GM18508 (cell line): ENCODE measurements around the gene SPRTN.
"Not testable (repeated sequence)": the region's sequence is repeated elsewhere in the genome, so short reads cannot be mapped to it uniquely, and the experiment has no call there.

Experiments used
- ATAC-seq: cut with Tn5 transposase; IDR thresholded peaks from one replicate; pipeline ENCODE4 v1.9.1; 2021; ENCODE audit warnings: moderate number of reproducible peaks; ENCODE audit not compliant: insufficient read depth, unreplicated experiment

The SPRTN gene

DNA sequence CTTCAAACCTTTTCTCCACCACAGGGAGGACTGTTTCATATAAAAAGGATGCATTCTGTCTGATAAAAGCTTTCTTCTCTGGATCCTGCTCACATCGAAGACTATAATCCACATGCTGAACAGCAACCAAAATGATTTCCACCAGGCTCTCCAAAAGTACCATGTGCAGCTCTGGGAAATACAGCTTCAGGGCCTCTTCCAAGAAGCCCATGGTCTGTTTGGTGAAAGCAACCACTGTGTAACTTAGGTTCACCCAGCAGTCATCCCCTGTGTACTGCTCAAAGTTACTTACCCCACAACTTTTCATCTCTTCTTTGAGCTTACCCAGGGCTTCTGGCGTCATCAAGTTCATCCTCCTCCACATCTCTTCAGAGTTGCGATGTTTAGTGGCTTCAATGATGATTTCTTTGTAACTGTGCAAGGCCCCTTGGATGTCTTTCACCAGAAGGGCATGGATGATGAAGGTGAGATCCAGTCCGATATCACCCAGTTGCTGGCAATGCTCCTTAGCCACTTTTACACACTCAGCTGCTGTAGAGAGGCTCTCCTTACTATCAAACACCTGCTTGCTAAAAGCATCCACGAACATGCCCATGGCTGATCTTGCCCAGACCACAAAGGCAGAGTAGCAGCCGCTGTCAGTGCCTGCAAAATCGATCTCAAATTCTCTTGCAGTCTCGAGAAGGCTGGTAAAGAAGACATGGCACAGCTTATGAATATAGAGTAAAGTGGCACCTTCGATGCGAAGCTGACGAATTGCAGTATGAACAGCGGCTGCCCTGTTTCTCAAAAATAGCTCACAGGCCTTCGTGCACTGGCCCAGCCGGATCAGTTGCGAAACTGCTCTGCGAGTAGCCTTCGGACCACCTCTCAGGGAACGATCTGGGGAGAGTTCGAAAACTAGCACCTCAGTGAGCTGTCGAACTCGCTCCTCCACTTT lies 2.2 kb upstream of the SPRTN start:
- ATAC-seq, result no peak

DNA sequence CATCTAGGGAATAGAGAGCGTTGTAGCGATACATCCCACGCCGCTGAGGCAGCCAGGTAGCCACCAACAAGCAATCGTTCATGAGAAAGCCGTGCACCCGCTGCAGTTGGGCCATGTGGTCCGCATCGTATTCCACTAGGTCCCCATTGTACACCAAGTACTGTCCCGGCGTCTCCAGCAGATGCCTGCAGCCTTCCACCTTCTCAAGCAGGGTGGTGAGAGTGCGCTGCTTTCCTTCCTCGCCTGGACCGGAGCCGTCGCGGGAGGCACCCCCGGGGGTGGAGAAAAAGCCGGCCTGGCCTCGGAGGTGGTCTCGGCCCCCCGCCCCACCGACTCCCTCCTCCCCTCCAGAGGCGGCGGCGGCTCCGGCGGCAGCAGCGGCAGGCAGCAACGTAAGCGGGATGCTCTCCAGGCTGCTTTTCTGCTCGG lies 1.0 kb upstream of the SPRTN start:
- no peak for ATAC-seq

DNA sequence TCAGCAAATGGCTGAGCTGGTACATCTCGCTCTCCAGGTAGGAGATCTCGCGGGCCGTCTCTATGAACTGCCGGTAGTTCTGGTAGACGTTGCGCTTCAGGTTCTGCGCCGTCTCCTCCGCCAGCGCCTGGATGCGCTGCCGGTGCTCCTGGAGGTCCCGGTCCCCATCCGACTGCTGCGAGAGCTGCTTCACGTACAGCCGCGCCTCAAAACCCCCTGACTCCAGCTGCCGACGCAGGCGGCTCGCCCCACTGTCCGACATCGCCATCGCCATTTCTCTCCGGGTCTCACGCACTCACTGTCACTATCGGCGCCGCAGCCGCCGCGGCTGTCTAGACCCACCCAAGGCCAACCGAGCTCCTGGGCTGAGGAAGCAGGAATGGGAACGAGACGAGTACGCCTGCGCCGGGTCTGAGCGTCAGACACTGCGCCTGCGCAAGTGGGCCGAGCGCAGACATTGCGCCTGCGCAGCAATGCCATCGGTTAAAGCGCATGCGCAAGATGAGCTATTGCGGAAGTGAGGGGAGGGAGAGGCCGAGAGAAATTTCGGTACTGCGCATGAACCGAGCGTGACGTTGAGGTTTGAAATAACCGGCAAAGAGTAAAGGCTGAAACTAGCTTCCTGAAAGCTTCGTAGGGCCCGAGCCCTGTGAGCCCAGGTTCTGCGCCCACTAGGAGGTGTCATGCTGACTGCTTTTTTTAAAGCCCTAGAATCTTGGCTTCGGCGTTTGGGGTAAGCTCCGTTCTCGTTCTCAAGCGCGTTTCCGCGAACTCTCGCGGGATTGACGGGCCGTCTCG lies 422 bp upstream of the SPRTN start, which contains the start of gene EXOC8:
EXOC8 (minus strand) TSS at position 381 of the 798 bp plus-strand sequence; CDS start at position 274, 107 bp downstream.
- ATAC-seq, result peak; percentile 49

DNA sequence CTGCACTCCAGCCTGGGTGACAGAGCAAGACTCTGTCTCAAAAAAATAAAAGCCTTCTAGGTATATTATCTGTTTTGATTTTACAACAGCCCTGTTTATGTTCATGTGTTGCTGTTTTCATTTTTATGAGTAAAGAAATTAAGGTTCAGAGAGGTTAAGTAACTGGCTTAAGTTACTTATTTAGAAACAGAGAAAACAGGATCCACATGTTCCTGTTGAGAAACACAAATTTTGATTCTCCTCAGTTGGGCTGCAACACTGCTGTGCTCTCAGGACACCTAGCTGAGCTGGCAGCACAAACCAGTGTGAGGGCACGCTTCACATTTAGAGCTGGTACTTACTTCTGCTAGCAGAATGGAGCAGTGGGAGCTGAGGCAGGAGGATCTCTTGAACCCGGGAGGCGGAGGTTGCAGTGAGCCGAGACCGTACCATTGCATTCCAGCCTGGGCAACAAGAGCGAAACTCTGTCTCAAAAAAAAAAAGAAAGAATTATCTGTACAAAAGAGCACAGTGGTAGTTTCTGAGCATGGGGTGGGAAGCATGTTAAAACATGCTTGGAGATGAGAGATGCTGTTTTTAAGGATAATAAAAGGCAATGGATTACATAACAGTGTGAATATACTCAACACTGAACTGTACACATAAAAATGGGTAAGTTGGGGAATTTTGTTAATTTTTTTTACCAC lies 2.4 kb downstream of the SPRTN start:
- ATAC-seq, result no peak

DNA sequence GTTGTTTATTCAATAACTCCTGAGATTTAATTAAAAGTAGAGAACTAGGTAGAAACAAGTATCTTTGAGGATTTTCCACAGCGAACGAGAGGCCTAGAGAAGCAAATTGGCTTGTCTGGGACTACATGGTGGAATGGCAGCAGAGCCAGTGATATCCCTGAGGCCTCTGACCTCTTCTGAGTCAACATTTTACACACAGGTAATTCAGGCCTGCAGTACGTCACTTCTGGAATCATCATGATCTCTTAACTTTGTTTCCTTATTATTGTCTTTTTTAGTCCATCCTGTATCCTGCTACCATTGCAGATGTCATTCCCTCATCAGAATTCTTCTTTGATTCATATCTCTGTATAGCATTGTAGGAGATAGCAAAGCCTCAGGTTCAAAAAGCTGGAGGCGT lies 9.9 kb downstream of the SPRTN start:
- no peak for ATAC-seq

DNA sequence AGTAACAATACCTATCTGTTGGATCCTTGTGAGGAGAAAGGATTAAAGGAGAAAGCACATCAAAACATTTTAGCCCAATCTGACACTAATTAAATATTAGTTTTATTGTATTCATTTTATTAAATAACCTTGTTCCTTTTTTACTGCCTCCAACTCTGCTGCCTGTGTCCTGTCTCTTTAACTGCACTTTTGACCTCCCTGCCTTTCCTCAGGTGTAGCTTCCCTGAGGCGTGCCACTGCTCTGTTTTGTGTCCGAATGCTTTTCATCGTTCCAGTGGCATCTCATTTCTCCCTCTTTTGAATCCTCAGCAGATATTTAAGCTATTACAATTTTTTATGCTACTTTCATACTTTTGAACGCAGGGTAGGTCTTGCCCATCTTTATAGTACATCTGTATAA lies 10.3 kb downstream of the SPRTN start:
- ATAC-seq, result no peak

DNA sequence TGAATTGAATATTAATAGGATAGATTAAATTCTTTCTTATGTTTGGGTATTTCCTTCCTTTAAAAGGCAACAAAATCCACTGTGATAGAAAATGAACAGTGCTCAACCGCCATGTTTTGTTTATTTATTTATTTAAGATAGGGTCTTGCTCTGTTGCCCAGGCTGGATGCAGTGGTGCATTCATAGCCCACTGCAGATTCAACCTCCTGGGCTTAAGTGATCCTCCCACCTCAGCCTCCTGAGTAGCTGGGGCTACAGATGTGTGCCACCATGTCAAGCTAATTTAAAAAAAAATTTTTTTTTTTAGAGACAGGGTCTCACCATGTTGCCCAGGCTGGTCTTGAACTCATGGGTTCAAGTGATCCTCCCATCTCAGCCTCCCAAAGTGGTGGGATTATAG lies 10.8 kb downstream of the SPRTN start:
- not testable (repeated sequence) for ATAC-seq

DNA sequence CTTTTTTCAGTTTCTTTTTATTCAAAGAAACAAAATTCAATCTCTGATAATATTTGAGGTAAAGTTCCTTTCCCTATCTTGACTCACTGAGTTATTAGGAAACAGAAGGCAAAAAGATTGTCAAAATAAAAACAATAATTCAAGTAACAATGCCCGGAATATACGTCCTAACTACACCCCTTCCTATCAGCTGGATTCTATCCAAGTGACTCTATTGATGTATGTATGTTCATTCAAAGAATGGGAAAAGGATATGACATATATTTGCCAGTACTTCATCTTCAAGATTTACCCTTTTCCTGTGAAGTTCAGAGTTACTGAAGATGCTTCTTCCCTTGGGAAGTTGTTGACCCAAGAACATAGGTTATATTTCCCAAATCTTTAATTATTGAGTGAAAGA lies 13.7 kb downstream of the SPRTN start:
- ATAC-seq, result no peak

DNA sequence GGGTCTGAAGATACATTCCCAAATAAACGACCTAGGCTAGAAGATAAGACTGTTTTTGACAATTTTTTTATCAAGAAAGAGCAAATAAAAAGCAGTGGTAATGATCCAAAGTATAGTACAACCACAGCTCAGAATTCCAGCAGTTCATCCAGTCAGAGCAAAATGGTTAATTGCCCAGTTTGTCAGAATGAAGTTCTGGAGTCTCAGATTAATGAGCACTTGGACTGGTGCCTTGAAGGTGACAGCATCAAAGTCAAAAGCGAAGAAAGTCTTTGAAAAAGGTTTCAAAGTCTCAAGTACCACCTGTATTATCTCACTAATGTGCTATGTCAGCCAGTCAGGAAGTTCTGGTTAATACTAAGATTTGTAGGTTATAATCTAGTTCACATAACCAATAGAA lies 15.0 kb downstream of the SPRTN start:
- no peak for ATAC-seq

DNA sequence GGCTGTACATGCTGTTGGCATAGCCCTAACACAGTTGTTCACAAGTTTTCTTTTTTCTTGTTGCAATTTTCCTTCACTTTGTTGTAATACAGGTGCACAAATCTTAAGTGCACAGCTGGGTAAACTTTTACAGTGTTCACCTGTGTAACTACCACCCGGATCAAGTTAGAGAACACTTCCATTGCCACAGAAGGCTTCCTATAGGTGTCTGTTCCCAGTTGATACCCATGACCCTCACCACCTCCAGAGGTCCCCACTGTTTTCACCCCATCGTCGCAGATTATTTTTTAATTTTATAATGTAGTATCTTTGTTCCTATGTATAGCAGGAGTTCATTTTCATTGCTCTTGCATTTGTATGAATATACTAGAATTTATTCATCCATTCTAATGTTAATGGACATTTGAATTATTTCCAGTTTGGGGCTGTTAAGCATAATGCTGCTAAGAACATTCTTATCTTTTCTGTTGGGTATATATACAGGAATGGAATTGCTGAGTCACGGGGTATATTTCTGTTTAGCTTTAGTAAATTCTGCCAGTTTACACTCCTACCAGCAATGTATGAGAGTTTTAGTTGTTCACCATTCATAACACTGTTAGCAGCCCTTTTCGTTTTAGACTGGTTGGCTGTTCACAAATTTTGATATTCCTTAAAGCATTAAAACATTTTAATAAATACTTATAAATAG lies 16.4 kb downstream of the SPRTN start:
- no peak for ATAC-seq

DNA sequence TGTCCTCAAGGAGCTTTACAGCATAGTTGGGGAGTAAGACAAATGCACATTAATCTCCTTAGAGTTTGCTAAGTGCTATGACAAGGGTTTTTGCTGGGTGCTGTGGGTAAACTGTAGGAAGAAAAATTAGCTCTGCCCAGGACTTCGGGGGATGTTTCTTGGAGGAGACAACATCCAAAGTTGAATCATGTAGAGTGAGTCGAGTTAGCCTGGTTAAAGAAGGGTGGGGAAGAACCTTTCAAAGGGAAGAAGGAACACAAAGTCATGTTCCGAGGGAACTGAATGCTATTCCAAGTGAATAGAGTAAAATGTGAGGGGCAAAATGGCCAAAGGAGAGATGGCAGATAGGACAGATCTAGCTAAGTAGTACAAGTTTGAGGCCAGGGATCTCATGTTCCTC lies 17.1 kb downstream of the SPRTN start:
- ATAC-seq, result no peak

DNA sequence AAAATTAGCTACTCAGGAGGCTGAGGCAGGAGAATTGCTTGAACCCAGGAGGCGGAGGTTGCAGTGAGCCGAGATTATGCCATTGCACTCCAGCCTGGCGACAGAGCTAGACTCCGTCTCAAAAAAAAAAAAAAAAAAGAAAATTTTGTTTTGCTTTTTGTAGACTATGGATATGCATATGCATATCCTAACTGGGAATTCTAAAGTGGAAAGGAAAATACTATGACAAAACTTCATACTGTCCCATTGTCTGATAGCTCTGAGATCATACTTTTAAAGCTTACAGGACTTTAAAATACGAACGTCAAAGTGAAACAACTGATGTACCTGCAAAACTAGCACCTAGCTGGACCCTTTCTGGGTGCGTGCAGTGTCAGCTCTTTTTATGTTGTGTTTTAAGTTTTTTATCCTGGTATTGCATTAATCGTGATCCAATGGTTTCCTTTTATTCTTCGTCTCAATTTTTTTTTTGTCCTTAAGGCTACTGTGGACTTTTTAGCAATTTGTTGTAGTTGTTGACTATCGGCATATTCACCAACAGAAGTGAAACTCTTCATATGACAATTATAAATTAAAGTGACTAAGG lies 19.2 kb downstream of the SPRTN start:
- ATAC-seq, result no peak

DNA sequence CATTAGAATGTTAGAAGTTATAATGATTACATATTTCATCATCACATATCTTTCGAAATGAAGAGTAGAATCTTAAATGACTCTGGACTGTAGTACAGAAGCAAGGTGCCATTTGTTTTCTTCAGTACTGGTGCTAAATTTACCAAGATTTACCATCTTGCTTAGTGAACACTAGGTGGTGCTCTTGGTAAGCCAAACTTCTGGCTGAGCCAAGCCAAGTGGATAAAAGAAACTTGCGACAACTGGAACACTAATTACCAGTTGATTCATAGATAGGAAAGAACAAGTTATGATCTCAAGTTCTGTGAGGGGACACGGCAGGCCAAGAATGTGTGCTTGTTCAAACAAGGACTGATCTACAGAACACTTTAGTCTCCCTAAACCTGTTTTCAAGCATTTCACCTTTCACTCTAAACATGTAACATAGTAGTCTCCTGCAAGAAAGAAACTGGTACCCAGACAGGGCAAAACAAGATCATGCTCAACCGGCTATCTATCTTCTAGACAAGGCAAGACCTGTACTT lies 19.8 kb downstream of the SPRTN start:
- ATAC-seq, result no peak

DNA sequence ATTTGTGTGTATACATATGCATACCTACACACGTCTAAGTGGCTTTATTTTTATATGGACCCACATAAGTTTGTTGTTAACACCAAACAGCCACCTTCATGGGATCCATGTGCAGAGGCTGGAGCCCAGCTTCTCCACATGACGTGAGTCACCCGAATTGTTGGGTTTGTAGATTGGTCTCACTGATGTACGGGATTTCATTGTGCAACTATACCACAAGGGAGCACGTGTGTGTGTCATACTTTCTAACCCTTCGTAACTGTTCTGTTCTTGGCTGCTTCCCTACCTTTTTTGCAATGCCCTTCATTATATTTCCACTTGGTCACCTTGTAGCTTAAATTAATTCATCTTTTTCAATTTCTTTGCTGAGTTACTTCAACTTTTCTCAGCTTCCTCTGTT lies 21.0 kb downstream of the SPRTN start:
- no peak for ATAC-seq

DNA sequence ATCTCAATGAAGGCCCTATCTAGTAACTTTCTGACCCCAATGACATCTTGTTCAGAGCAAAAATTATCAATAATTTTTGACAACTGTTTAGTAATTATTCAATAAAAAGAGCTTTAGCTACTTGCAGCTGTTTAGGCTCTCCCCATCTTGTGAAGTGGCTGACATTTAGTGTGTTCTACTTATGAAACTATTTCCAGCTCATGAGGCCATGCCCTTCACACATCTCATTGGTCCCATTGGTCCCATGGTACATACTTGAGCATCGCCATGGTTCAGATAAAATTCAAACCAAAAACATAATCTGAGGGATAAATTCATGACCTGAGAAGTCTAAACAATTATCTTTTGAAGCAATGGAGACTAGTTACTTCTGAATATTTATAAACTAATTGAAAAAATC lies 24.2 kb downstream of the SPRTN start:
- ATAC-seq, result no peak

DNA sequence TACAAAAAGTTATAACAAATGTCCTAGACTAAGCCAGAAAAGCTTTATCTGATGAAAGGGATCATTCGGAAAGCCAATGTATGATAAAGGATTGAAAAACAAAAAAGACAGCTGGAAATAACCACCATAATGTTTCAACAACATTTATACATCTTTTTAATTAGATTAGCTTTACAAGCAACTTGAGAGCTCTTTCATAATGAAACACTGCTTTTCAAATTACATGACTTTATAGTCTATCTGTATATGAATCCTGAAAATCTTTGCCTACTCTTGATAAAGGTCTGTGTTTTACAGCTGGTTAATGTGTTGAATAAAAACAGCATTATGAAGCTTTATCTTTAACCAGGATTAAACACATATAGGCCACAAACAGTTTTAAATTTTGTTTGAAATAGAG lies 25.5 kb downstream of the SPRTN start:
- no peak for ATAC-seq

DNA sequence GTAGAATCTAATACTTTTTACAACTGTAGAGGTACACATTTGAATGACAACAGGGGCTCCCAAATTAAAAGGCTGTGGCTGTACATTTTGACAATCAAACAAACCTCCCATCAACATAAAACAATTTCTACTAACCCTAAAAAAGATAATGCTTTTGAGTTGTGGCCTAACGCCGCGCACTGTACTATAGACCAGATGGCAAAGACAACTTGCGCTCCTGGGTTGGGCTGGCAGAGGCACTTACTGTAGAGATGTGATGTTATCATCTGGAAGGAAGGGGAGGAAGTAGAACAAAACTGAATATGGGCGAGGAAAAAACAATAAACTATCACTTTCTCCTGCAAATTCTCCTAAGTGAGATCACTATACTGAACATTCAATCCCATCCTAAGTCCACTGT lies 26.1 kb downstream of the SPRTN start:
- ATAC-seq, result no peak

DNA sequence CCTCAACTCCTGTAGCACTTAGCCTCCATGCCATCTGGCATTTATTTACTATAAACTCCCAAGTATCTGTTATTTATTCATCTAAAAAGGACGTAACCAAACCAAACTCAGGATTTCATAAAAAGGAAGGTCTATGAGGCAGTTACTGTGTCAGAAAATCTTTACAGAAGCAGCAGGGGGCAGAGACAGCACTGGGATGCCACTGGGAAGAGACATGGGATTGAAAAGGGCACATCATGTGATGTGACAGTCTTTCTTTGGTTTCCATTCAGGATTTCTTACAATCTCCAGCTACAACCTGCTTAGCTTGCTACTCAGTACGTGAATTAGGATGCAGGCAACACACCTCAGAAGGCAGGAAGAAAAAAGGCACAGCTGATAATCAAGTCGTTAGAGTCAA lies 31.2 kb downstream of the SPRTN start:
- ATAC-seq, result no peak

DNA sequence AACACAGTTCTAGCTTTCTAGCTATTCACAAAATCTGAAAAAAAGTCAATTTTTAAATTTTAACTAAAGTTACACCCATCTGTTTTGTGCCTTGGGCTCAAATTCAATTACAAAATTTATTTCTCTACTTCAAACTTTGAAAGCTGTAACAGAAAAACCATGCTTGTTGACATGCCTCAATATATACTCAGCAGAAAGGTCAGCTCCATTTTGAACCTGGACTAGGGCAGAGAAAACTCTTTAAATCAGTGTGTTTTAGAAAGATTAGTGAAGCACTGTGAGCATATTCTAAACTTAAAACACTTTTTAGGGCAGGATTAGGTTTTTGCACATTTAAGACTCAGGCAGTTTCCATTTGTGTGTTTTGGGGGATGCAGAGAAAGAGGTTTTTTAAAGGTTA lies 34.4 kb downstream of the SPRTN start:
- ATAC-seq, result no peak

DNA sequence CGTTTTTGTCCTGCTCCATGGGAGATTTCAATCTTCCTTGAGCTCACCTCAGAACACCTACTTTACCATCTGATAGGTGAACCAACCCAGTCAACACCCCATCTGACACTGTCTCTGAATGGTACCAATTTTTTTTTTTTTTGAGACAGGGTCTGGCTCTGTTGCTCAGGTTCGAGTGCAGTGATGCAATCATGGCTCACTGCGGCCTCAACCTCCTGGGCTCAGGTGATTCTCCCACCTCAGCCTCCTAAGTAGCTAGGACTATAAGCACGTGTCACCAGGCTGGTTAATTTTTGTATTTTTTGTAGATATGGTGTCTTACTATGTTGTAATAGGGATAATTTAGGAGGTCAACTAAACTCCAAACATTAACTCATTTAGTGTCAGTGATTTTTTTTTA lies 36.3 kb downstream of the SPRTN start:
- no peak for ATAC-seq
